Lung (tissue), 12 donors: Measurements from ENCODE around the gene ASMT. TPM values are rescaled to one million over a fixed set of nuclear protein-coding genes. Genes with fewer than 3 reads are reported as not detected.

Experiments
- ATAC-seq: fragments of 200-7000 bp; cut with Tn5 transposase; one replicate; pipeline ENCODE4 v1.9.1; 2020; ENCODE audit warnings: moderate number of reproducible peaks; ENCODE audit not compliant: insufficient read depth, low FRiP score
- DNase-seq, 3 donors: peaks; one replicate each; pipeline ENCODE4 v3.0.0-alpha.2; 2013 to 2017
- H3K27ac ChIP-seq, 2 donors: one replicate each; pipeline ENCODE4 v1.5.1; 2013; ENCODE audit warnings: mild to moderate bottlenecking in 2 of 2, moderate library complexity in 2 of 2, control low read depth in 1 of 2, inconsistent platforms in 1 of 2, low read depth in 1 of 2, low read length in 1 of 2
- H3K27me3 ChIP-seq, 3 donors: one replicate each; pipeline ENCODE4 v1.5.1; 2013; ENCODE audit warnings: low read length in 2 of 3; ENCODE audit not compliant: control insufficient read depth in 3 of 3, insufficient read depth in 3 of 3
- H3K36me3 ChIP-seq, 4 donors: one replicate each; pipeline ENCODE4 v1.5.1; 2013; ENCODE audit warnings: low read length in 4 of 4, mild to moderate bottlenecking in 1 of 4, moderate library complexity in 1 of 4; ENCODE audit not compliant: control insufficient read depth in 4 of 4, insufficient read depth in 4 of 4
- H3K4me1 ChIP-seq, 5 donors: one replicate each; pipeline ENCODE4 v1.5.1; 2013; ENCODE audit warnings: low read length in 5 of 5, mild to moderate bottlenecking in 2 of 5, moderate library complexity in 1 of 5; ENCODE audit not compliant: control insufficient read depth in 5 of 5, insufficient read depth in 5 of 5
- H3K4me3 ChIP-seq: one replicate; pipeline ENCODE4 v1.5.1; 2013; ENCODE audit warnings: mild to moderate bottlenecking, control low read depth, moderate library complexity
- H3K9ac ChIP-seq, 2 donors: one replicate each; pipeline ENCODE4 v1.5.1; 2013; ENCODE audit warnings: low read length in 2 of 2, control low read depth in 1 of 2; ENCODE audit not compliant: insufficient read depth in 1 of 2
- H3K9me3 ChIP-seq, 4 donors: one replicate each; pipeline ENCODE4 v1.5.1; 2013; ENCODE audit warnings: low read length in 3 of 4, mild to moderate bottlenecking in 1 of 4, moderate library complexity in 1 of 4; ENCODE audit not compliant: control insufficient read depth in 4 of 4, insufficient read depth in 3 of 4
- CTCF ChIP-seq: IDR thresholded peaks from 2 replicates; pipeline ENCODE4 v1.5.1; 2012; ENCODE audit warnings: mild to moderate bottlenecking; ENCODE audit errors: control extremely low read depth, extremely low read depth
- WGBS, 2 donors: extraction: QIAGEN DNeasy Blood & Tissue Kit; methylation state at CpG; one replicate each; pipeline ENCODE4 v1.1.7; 2013; 5-methylcytosine and 5-hydroxymethylcytosine counted together
- polyA plus RNA-seq, 2 donors: library from polyadenylated mRNA; stranded (reverse); fragments of 200-250 nt; gene quantifications; one replicate each; pipeline ENCODE4 v1.2.1, GENCODE V29; 2013
- total RNA-seq, 2 donors: library from RNA; depleted of rRNA in 1 of 2; stranded (reverse); fragments of >200 nt in 1 of 2; gene quantifications; one replicate each; pipeline ENCODE4 v1.2.1, GENCODE V29; 2014 to 2021
- donor health status: control.
- donor health status: control.
- donor health status: Bipolar disorder and iron deficiency.
- donor health status: healthy.
- donor health status: DM: yes; HTN: yes; CAD: no.

Gene ASMT
- total and polyA plus RNA-seq, 4 donors, result 0.09 to 0.63 (median 0.31) TPM

DNA sequence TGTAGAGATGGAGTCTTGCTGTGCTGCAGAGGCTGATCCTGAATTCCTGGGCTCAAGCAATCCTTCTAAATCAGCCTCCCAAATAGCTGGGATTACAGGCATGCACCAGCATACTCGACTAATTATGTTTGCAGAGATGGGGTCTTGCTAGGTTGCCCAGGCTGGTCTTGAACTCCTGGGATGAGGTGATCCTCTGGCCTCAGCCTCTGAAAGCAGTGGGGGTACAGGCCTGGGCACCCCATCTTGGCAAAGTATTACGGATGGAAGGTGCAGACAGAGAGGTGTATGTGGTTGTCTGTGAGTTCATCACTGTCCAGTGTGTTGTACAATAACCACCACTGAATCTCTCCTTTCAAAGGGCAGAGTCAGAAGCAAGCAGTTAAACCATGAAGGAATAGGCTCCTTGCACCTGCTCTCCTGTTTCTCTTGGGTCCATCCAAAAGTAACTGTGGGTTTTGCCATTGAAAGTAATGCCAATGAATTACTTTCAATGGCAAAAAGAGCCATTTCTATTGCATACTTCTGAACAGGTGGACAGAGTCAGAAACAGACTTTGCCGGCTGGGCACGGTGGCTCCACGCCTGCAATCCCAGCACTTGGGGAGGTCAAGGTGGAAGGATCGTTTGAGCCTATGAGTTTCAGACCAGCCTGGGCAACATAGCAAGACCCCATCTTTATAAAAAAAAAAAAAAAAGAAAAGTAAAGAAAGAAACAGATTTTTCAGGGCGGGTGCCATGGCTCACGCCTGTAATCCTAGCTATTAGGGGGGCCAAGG lies 30.4 kb upstream of the ASMT start:
- no peak for TF ChIP-seq CTCF

DNA sequence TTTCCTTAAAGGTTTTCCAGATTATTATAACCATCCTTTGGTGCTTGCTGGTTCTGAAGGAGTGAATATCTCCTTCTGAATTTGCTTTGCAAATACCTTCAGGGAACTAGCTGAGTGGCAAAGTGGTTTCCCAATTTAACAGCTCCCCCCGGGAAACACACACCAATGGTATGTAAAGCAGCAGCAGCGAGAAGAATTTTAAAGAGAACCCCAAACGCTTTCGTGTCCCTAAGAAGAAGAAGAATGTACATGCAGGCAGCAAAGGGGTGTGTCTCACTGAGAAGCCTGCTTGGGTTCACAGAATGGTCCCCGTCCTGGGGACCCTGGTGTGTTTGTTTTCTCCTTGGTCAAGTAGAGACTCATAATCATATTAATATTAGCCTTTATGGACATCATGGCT lies 27.7 kb upstream of the ASMT start:
- H3K36me3 ChIP-seq, result no peaks in the 10 kb centered on the region
- H3K27me3 ChIP-seq, result no peaks in the 10 kb centered on the region
- H3K9me3 ChIP-seq, result no peaks in the 10 kb centered on the region
- no peak for ATAC-seq
- no peak overlapping the region for H3K4me3 ChIP-seq
- no peak overlapping the region for H3K27ac ChIP-seq
- DNase-seq, result no peak
- no peaks in the 10 kb centered on the region for H3K4me1 ChIP-seq
- 14 to 40% methylated on average over 5 of the region's 5 CpGs for WGBS, 2 donors
- no peak for TF ChIP-seq CTCF
- no peak overlapping the region for H3K9ac ChIP-seq

More for the DNA sequence above, 30.4 kb upstream of the ASMT start:
- H3K9me3 ChIP-seq, result no peaks in the 10 kb centered on the region
- no peak overlapping the region for H3K4me3 ChIP-seq
- 89 to 98% methylated on average over 8 of the region's 8 CpGs for WGBS, 2 donors
- no peaks in the 10 kb centered on the region for H3K27me3 ChIP-seq
- H3K36me3 ChIP-seq, result no peaks in the 10 kb centered on the region
- DNase-seq (no peak), ATAC-seq (no peak)
- H3K27ac ChIP-seq, result no peak overlapping the region
- no peaks in the 10 kb centered on the region for H3K4me1 ChIP-seq
- no peak overlapping the region for H3K9ac ChIP-seq

GRCh38 chrX:1589356-1590130 lies 25.3 kb upstream of the ASMT start:
- Histone ChIP-seq H3K9ac (no peak overlapping the region), H3K9me3 (no peaks in the 10 kb centered on the region), H3K27ac (no peak overlapping the region), H3K4me3 (no peak overlapping the region), H3K36me3 (peaks cover 3 to 13% (median 7%) of the 10 kb centered on the region in 4 donors), H3K4me1 (peaks cover 0 to 10% (median 3%) of the 10 kb centered on the region in 5 donors), H3K27me3 (no peaks in the 10 kb centered on the region)
- DNase-seq (no peak), ATAC-seq (no peak)
- WGBS, 2 donors, result 70 to 88% methylated on average over 12 of the region's 12 CpGs
- TF ChIP-seq CTCF, result no peak
